Measurements from ENCODE around the gene COX7B2. TPM values are rescaled to one million over a fixed set of nuclear protein-coding genes. Genes with fewer than 3 reads are reported as not detected.
A peak's percentile ranks its signal among the peaks of the same experiment; 100 is the strongest.

COX7B2 gene
- total and polyA plus RNA-seq, 11 donors: not detected

- Histone ChIP-seq H3K4me3 (no peak overlapping the region), H3K9me3 (no peaks in the 10 kb centered on the region), H3K4me1 (peaks cover 0 to 17% (median 0%) of the 10 kb centered on the region in 12 donors), H3K27me3 (peaks cover 0 to 3% (median 0%) of the 10 kb centered on the region in 9 donors), H3K36me3 (no peaks in the 10 kb centered on the region), H3K27ac (no peak overlapping the region)
- intact Hi-C loops (cut with DNase I): loop anchor here in 9 of 10 donors (5.0 to 10.0 kb wide), 7 partner anchors 61 to 451 kb away; partner anchors contain the start of genes GABRB1 (in 5 of the 9) and GABRA4 (in 1 of the 9)
- TF ChIP-seq POLR2A (IDR thresholded peaks at IDR 0.05) (no peak), CTCF (IDR thresholded peaks at IDR 0.05) (no peak)
- no peak for DNase-seq
- WGBS, 4 donors: 39 to 46% (median 42%) methylated on average over 3 of the region's 3 CpGs
- ATAC-seq: peak in 1 of 4 donors; percentile 7
Observed at GRCh38 chr4:46930891-46931290, 21.8 kb upstream of the COX7B2 start.

GRCh38 chr4:46927201-46927600 lies 18.2 kb upstream of the COX7B2 start:
- Histone ChIP-seq H3K27me3 (peaks cover 0 to 3% (median 0%) of the 10 kb centered on the region in 9 donors), H3K9me3 (no peaks in the 10 kb centered on the region), H3K27ac (peak overlapping the region in 5 of 12 donors; percentile 36 to 65 (median 48)), H3K4me1 (peaks cover 0 to 6% (median 0%) of the 10 kb centered on the region in 12 donors), H3K36me3 (no peaks in the 10 kb centered on the region), H3K4me3 (no peak overlapping the region)
- ATAC-seq: peak; percentile 41 to 62 (median 54)
- DNase-seq: no peak
- TF ChIP-seq POLR2A (IDR thresholded peaks at IDR 0.05) (no peak), CTCF (IDR thresholded peaks at IDR 0.05) (no peak)
- intact Hi-C loops (cut with DNase I): no loop called here

- H3K36me3 ChIP-seq: no peaks in the 10 kb centered on the region
- H3K27ac ChIP-seq: no peak overlapping the region
- peaks cover 0 to 6% (median 0%) of the 10 kb centered on the region in 12 donors for H3K4me1 ChIP-seq
- H3K4me3 ChIP-seq: no peak overlapping the region
- no peaks in the 10 kb centered on the region for H3K9me3 ChIP-seq
- TF ChIP-seq POLR2A (IDR thresholded peaks at IDR 0.05) (no peak), CTCF (IDR thresholded peaks at IDR 0.05) (no peak)
- ATAC-seq (no peak), DNase-seq (no peak)
- intact Hi-C loops (cut with DNase I): no loop called here
- peaks cover 0 to 3% (median 0%) of the 10 kb centered on the region in 9 donors for H3K27me3 ChIP-seq
Observed at GRCh38 chr4:46924789-46925529, 15.9 kb upstream of the COX7B2 start.

- no peak overlapping the region for H3K4me3 ChIP-seq
- WGBS, 4 donors: 50 to 57% (median 52%) methylated on average over 3 of the region's 3 CpGs
- DNase-seq: no peak
- no peak overlapping the region for H3K27ac ChIP-seq
- ATAC-seq: no peak
- TF ChIP-seq CTCF (IDR thresholded peaks at IDR 0.05) (no peak), POLR2A (IDR thresholded peaks at IDR 0.05) (no peak)
- H3K36me3 ChIP-seq: no peaks in the 10 kb centered on the region
- H3K27me3 ChIP-seq: no peaks in the 10 kb centered on the region
- H3K9me3 ChIP-seq: no peaks in the 10 kb centered on the region
- intact Hi-C loops (cut with DNase I): no loop called here
- H3K4me1 ChIP-seq: peaks cover 0 to 2% (median 0%) of the 10 kb centered on the region in 12 donors
Observed at GRCh38 chr4:46922205-46922604, 13.2 kb upstream of the COX7B2 start.
